ENCODE measurements around the gene HSPA1L.

HSPA1L gene

DNA sequence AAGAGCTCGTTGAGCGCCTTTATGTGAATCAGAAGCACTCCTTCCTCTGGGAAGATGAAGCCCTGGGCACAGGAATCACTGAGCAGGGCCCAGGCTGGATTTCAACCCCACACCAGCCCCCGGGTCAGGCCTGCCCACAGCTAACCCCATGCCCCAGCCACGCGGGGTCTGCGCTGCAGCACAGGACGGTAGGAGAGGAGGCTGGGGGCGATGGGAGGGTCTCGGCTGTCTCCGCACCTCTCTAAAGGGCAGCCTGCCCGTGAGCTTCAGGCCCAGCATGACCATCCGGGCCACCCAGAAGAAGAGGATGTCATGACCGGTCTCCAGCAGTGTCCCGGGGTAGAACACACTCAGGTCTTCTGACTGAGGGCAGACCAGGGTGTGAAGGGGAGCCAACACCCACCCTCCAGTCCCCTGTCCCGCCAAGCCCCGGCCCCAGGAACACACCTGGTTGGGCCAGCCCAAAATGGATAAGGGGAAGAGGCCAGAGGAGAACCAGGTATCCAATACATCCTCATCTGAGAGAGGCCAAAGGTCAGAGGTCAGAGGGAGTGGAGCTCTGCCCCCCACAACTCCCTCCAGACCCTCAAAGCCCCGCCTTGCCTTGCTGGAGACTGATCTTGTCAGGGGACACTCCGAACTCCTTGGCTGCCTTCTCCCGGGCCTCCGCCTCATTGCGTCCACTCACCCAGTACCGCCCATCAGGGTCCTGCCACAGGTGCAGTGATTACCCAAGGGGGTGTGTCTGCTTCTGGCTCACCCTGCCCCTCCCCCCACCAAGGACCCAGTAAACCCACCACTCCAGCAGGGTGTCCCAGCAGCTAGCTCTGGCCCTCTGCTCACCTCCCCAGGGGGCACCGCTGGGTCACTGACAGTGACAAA lies 33.6 kb downstream of the HSPA1L start:
- DNase-seq (ENCODE audit: low spot score) = no peak

DNA sequence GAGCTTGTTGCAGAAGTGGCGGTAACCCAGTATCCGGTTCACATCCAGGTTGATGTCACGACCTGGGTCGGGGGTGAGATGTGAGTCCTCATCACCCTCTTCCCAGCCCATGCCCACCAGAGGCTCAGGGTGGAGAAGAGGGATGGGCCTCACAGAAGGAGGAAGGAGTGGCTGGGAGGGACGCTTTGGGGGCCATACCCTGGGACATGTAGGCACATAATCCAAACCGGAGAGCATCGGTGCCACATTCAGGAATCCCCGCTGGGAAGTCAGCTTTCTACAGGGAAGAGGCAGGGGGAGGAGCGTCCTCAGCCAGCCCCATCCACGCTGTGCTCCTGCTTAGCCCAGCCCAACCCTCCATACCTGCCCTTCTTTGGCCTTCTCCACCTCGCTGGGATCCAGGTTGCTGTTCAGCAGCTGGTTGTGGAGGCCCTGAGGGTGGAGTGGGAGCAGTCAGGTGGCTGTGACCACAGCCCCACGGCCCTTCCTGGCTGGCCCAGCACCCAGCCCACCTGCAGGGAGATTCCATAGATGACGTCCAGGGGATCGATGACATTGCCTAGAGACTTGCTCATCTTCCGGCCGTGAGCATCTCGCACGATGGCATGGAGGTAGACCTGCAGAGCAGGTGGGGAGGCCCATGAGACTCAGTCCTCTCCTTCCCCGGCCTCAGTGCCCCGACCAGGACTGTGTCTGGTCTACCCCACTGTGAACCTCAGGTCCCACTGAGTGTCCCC lies 34.4 kb downstream of the HSPA1L start:
- DNase-seq (ENCODE audit: low spot score) = no peak

DNA sequence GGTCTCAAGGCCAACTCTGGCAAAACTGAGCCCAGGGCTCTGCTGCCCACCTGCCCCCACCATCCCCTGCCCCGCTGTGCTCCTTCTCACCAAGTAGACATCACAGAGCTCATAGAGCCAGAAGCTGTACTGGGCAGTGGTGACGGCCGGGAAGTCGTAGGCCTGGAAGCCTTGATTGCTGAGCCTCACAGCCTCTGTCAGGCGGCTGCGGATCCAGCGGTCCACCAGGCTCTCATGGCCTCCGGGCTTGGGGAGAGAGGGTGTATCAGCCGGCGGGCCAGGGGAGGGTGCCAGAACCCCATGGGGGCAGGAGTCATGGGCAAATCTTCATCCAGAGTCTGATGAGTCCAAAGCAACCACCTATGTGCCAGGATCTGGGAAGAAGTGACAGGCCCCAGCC lies 35.2 kb downstream of the HSPA1L start:
- DNase-seq (ENCODE audit: low spot score) = no peak

DNA sequence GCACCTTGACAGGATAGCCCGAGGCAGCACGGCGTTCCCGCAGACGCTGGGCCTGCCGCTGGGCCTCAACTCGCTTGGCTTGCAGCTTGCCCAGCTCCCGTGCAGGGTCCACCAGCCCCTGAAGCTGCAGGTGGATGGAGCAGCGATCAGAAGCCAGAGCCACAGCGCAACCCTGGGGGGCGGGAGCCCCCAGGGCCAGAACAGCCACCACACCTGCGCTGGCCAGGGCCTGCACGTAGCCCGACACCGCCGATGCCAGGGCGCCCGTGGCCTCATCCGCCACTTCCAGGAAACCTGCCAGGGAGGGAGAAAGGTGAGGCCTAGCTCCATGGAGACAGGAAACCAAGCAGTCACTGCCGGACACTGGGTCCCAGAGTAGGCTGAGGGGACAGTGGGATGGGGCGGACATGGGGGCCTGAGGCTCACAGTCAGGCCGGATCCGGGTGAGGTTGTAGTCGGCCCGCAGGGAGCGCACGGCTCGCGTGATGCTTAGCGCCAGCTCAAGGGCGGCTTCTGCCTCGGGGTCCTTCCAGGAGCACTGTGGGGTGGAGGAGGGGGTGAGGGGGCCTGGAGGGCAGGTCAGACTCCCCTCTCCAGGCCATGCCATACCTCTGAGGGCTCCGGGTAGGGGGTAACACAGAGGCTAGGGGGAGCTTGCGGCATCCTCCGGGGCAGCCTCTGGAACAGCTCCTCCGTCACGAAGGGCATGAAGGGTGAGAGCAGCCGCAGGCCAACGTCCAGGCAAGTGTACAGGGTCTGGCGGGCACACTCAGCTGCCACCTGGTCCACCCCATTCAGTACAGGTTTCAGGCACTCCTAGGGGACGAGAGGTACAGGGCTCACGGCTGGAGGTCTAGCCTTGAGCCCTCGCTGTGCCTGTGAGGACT lies 35.8 kb downstream of the HSPA1L start:
- no peak for DNase-seq (ENCODE audit: low spot score)

DNA sequence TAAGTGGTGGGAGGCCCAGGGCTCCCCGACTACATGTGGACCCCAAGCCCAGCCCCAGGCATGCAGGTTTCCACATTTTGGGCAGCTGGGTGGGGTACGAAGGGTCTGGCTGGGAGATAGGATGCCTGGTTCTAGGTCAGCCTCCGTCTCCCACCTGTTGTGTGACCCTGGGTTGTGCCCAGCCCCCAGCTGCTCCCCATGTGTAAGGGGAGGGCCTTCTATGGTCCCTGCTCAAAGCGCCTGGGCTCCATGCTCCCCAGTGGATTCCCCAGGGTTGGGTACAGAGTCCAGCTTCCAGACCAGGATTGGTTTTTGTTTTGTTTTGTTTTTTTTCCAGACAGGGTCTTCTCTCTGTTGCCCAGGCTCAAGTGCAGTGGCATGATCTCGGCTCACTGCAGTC lies 36.9 kb downstream of the HSPA1L start:
- DNase-seq (ENCODE audit: low spot score) = no peak

DNA sequence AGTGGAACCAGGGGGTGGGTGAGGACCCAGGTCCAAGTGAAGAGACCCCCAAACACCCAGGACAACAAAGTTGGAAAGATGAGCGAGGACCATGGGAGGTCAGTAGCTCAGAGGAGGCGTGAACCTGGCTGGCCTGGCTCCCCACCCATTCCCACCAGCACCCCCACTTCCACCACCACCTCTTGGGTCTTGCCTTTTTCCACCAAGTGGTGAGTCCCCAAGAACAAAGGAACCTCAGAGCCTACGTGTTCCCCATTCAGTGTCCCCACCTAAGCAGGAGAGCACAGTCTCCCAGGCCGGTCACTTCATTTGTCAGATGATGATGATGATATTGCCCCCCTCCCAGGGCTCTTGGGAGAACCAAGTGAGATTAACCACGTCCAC lies 37.4 kb downstream of the HSPA1L start:
- no peak for DNase-seq (ENCODE audit: low spot score)

DNA sequence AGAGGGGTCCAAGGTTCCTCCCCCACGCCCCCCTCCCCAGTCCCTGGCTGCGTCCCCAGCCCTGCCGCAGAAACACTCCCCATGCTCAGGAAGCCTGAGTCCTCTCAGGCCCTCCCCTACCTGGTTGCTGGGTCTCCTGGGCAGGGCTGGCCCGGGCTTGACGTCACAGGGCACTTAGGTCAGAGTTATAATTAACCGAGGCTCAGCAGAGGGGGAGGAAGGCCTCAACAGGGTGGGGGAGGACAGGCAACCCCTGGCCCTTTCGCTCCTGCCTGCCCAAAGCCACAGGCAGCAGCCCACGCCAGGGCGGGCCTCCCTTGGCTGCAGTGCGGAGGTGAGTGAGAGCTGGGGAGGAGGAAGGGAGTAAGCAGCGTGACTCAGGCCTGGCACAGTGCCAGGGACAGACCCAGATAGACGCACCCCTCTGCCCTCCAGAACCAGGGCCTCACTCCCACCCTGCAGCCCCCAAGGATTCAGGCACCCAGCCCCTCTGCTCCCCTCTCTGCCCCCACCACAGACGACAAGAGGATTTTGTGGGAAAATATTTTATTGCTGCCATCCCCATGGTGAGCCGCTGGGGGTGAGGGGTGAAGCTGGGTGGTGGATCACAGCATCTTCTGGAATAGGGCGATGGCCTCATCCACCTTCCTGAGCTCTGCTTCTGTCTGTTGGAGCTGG lies 38.0 kb downstream of the HSPA1L start, which contains the start of gene VWA7:
Gene VWA7, minus strand, starts transcription at position 340 of the 678 bp plus-strand sequence. CDS start 549 bp downstream, outside the sequence.
- no peak for DNase-seq (ENCODE audit: low spot score)

DNA sequence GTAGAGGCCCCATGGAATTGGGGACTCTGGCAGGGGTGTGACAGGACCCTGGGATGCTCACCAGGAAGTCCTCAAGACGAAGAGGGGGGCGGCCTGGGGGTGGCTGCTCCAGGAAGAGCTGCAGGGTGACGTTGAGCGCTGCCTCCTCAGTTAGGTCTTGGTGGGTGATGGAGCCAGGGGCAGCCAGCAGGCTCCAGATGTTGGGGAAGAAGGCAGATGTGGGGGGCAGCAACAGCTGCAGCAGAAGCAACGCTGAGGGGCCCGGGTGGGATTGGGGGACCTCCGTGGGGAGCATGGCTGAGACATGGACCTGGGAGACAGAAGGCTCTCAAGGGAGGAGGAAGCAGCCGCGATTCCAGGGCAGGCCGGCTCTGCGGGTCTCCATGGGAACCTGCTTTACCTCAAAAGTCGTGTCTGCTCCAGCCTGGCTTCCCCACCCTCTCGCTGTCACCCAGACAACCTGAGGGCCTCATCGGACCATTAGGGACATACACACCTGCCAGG lies 38.5 kb downstream of the HSPA1L start:
- DNase-seq (ENCODE audit: low spot score) = no peak

DNA sequence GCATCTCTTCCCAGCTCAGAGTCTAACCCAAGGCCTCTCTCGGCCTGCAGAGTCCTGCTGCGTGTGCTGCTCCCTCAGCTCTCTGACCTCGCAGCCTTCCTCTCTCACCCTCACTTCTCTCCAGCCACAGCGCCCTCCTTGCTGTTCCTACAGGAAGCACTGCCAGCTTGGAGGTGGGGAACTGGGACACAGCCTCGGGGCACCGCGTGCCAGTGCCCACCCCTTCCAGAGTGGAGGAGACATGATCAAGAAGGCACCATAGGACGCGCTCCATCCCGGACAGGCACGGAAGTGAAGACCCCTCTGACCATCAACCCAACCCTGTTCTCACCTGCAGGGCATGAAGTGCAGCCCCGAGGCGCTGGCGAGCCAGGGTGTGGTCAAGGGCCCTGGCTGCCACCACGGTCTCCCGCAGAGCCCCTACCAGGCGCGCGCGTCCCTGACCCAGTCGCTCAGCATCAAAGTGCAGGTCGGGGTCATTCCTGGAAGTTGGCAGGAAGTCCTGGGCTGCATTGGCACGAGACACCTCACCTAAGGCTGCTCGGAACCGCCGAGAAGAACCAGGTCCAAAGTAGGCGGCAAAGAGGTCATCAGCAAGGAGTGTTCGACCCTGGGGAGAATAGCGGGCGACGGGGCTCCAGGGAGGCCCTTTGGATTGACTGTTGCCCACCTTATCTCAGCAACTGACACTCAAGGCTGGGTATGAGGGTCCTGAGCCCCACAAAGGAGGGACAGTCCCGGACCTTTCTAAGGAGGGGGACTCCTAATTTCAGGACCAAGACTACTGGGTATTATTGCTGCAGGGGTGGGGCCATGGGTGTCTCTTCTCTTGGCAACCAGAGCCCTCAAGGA lies 39.2 kb downstream of the HSPA1L start:
- DNase-seq (ENCODE audit: low spot score) = no peak

DNA sequence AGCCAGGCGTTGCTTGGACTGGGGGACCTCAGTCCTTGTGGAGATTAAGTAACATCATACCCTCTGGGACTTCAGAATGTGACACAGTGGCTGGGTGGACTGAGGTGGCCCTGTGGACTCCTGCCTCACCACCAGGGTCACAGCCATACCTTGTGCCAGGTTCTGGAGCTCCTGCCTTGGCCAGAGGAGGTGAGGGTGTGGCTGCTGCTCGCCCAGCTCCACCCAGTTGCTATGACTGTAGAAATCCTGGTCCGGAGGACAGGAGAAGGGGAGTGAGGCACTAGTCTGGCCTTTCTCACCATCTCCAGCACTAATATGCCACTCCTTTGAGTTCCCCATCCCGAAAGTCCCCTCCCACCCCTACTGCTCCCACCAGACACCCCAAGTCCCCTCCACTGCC lies 39.9 kb downstream of the HSPA1L start:
- DNase-seq (ENCODE audit: low spot score) = no peak

DNA sequence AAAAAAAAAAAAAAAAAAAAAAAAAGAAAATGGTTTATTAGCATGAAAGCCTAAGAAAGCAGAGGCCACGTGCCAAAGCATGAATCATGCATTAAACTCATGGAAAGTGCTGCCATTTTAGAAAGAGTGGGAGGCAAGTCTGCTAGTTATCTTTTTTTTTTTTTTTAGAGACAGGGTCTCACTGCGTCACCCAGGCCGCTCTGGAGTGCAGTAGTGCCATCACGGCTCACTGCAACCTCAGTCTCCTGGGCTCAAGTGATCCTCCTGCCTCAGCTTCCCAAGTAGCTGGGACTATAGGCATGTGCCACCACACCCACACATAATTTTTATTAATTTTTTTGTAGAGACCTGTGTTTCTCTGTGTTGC lies 43.1 kb downstream of the HSPA1L start:
- no peak for DNase-seq (ENCODE audit: low spot score)

DNA sequence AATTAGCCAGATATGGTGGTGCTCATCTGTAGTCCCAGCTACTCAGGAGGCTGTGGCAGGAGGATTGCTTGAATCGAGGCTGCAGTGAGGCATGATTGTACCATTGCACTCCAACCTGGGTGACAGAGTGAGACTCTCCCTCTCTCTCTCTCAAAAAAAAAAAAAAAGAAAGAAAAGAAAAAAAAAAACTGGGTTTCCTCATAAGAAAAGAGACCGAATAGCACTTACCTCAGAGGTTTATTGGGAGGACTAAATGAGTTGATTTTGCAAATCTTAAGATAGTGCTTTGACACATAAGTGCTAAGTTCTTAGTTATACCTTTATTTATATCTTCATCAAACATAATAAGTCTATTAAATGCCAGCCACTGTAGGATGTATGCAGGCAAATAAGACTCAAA lies 44.2 kb downstream of the HSPA1L start:
- DNase-seq (ENCODE audit: low spot score) = no peak

DNA sequence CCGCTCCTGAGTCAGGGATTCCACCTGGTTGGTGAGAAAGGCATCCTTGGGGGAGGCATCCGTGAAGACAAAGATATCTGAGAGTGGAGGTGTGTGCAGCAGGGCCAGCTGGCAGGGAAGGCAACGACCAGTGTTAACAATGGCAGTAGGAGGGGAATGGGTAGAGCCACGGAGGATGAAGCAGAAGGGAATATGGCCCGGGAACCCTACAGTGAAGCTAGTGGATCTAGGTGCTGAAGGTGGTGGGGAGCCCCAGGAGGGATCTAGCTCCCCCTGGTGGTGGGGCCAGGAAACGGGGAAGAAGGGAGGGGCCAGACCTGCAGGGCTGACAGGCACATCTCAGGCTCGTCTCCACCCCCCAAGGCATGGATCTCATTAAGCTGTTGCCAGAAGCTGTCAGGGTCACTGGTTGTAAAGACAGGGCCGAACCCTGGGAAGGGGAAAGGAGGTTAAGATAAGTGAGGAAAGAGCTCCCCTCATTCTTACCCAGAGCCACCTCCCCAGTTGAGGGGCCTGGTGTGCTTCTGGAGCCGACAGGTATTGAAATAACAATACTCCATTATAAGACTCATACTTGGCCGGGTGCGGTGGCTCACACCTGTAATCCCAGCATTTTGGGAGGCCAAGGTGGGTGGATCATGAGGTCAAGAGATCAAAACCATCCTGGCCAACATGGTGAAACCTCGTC lies 45.3 kb downstream of the HSPA1L start:
- DNase-seq (ENCODE audit: low spot score) = no peak

DNA sequence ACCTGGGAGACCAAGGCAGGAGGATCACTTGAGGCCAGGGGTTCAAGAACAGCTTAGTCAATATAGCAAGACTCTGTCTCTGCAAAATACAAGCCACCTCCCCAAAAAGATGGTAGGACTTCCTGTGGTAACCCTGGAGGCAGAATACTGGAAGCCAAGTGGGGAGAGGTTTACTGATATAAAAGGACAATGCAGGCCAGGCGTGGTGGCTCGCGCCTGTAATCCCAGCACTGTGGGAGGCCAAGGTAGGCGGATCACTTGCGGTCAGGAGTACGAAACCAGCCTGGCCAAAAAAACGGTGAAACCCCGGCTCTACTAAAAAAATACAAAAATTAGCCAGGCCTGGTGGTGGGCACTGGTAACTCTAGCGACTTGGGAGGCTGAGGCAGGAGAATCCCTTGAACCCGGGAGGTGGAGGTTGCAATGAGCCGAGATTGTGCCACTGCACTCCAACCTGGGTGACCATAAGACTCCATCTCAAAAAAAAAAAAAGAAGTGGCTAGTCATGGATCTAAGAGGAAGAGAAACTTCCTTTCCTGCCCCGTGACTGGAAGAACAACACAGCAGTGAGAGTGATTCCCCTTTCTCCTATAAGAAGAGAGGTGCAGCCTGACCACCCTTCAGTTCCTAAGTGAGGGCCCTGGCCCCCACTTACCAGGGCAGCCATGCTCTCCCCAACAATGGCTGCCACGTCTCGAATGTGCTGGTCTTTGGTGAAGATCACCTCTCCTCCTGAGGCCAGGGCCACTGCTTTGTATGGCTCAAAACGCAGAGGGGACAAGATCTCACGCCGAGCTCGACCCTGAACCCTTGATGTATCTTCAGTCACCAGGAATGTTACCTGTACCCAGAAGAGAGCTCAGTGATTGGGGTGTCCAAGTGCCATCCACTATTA lies 46.5 kb downstream of the HSPA1L start:
- DNase-seq (ENCODE audit: low spot score) = peak; percentile 34

DNA sequence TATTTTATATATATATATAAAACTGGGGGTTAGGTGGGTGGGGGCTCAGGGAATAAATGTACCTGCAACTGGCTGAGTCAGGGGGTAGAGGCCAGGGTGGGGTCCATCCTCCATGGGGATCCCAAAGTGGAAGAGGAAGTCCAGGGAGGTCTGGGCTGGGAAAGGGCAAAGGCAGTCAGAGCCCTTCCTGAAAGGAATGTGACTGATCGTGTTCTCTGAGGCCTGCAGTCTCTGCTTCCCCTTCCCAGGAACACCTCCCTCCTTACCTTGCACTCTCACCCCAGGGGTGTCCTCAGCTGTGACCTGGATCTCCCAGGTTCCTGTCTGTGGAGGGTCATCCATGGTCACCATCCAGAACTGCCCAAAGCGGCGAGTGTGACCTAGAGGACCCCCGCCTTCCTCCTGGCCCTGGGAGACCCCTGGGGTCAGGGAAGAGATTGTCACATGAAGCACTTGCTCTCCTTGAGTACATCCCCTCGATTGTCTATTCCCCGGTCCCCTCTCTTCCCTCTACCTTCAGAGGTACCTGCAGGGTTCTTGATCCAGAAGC lies 47.9 kb downstream of the HSPA1L start:
- no peak for DNase-seq (ENCODE audit: low spot score)

DNA sequence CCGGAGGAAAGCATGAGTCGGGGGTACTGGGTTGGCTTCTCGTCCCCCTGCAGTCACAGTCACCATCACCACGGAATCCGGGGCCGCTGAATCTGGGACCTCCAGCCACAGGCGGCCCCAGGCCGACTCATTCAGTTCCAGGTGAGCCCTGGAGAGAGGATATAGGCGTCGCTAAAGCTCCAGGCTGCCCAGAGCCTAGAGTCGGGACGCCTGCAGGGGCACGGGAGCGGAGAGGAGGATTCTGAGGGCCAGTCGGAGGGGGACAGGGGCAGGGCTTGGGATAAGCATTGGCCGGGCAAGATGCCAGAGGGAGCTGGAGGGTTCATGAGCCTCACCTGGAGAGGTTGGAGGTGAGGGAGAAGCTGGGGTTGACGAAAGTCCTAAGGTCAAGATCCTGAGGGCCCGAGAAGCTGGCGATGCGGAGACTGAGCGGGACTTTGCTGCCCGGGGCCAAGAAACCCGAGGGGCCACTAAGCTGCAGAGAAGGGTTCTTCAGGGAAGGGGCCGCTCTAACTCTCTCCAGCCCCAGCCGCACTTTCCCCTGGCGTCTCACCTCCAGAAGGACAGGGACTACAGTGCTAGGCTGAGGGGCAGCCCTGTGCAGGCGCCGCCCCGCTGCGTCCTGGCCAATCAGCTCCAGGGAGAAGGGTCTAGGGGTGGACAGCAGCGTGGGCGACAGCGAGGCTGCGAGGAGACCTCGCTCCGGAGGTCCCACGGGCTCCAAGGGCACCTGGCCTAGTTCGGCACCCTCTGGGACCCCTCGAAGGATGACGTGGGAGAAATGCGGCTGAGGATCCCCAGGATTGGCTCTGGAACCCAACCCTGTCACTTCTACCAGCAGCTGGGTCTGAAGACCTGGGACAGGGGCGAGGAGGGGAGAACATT lies 48.9 kb downstream of the HSPA1L start:
- DNase-seq (ENCODE audit: low spot score) = no peak

DNA sequence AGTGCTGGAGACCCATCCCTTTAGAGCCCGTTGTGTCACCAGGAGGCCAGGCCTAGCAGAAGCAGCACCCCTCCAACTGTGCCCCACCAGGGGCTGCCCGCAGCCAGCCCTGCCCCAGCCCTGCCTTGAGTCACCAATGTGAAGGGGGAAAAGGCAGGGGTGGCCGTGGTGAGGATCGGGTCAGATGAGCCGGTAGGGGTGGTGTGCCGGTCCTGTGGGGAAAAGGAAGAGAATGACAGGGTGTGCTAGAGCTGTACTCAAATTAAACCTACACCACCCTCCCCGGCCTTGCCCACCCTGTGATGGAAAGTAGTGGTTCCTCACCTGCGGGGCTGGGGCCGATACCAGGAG lies 49.5 kb downstream of the HSPA1L start:
- no peak for DNase-seq (ENCODE audit: low spot score)

DNA sequence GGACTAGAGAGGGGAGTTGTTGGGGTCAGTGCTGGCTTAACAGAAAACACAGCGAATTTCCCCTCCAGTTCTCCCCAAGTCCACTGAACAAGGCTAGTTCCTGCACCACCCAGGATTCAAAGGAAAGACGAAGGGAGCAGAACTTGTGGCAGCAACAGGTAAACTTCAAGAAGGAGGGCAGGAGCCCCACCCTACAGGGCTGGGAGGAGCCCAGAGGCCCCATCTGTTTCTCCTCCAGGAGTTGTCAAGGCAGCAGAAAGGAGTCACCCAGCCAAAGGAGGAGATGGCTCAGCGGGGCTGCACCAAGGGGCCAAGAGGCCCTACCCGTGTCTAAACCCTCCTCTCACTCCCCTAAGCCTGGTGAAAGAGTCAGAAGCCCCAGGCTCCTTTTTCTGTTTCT lies 50.9 kb downstream of the HSPA1L start:
- no peak for DNase-seq (ENCODE audit: low spot score)
